ENCODE results near the gene PLLP. TPM values are rescaled to one million over a fixed set of nuclear protein-coding genes. Genes with fewer than 3 reads are reported as not detected.

The PLLP gene
- total and polyA plus RNA-seq, 10 donors = 4.7 to 53.1 (median 17.2) TPM

- H3K9me3 ChIP-seq = no peaks in the 10 kb centered on the region
- no peak for DNase-seq
- TF ChIP-seq, protein P1, sequence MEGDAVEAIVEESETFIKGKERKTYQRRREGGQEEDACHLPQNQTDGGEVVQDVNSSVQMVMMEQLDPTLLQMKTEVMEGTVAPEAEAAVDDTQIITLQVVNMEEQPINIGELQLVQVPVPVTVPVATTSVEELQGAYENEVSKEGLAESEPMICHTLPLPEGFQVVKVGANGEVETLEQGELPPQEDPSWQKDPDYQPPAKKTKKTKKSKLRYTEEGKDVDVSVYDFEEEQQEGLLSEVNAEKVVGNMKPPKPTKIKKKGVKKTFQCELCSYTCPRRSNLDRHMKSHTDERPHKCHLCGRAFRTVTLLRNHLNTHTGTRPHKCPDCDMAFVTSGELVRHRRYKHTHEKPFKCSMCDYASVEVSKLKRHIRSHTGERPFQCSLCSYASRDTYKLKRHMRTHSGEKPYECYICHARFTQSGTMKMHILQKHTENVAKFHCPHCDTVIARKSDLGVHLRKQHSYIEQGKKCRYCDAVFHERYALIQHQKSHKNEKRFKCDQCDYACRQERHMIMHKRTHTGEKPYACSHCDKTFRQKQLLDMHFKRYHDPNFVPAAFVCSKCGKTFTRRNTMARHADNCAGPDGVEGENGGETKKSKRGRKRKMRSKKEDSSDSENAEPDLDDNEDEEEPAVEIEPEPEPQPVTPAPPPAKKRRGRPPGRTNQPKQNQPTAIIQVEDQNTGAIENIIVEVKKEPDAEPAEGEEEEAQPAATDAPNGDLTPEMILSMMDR (IDR thresholded peaks at IDR 0.05 in 8 of 11, conservative IDR thresholded peaks at IDR 0.05 in 3 of 11) = no peak
- TF ChIP-seq POLR2A (IDR thresholded peaks at IDR 0.05) = no peak
- TF ChIP-seq POLR2AphosphoS5 (IDR thresholded peaks at IDR 0.05) = no peak
- H3K27ac ChIP-seq = peak overlapping the region in 7 of 8 donors; percentile 22 to 71 (median 64)
- peaks cover 6 to 66% (median 30%) of the 10 kb centered on the region in 6 donors for H3K4me1 ChIP-seq
- WGBS, 5 donors = 65 to 83% (median 69%) methylated on average over 8 of the region's 8 CpGs
- H3K36me3 ChIP-seq = no peaks in the 10 kb centered on the region
- peaks cover 0 to 42% (median 20%) of the 10 kb centered on the region in 7 donors for H3K27me3 ChIP-seq (replicated peaks in 1 of 7)
- intact Hi-C loops (cut with DNase I; ENCODE audit: low total_unique reads) = no loop called here
- peak overlapping the region in 5 of 8 donors; percentile 59 to 74 (median 69) for H3K4me3 ChIP-seq
Measured at GRCh38 chr16:57282510-57283213, 1.8 kb downstream of the PLLP start.

DNA sequence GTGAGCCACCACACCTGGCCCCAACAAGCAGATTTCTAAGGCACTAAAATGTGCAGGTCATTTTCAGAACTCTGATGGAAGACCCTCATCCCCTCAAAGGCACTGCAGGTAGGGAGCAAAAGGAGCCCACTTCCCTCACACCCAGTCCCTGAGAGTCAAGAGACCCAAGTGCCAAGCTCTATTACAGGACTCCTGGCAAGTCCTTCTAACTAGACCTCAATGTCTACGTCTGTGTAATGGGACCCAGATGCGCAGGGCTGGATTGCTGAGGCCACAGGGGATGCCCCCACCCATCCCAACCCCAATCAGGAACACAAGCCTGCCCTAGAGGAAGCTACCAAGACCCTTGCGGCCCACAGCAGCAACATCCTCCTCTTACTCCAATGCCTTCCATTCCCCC, 2.7 kb downstream of the PLLP start:
- TF ChIP-seq POLR2AphosphoS5 (IDR thresholded peaks at IDR 0.05) (no peak), POLR2A (IDR thresholded peaks at IDR 0.05) (no peak)
- TF ChIP-seq, protein P1 (IDR thresholded peaks at IDR 0.05 in 8 of 11, conservative IDR thresholded peaks at IDR 0.05 in 3 of 11) = no peak
- DNase-seq = no peak
- Histone ChIP-seq H3K9me3 (no peaks in the 10 kb centered on the region), H3K4me1 (peaks cover 9 to 75% (median 38%) of the 10 kb centered on the region in 6 donors), H3K27ac (peak overlapping the region in 3 of 8 donors; percentile 14 to 72 (median 65)), H3K27me3 (replicated peaks in 1 of 7) (peaks cover 0 to 42% (median 20%) of the 10 kb centered on the region in 7 donors), H3K4me3 (no peak overlapping the region), H3K36me3 (no peaks in the 10 kb centered on the region)
- 90 to 97% (median 92%) methylated on average over 3 of the region's 3 CpGs for WGBS, 5 donors
- intact Hi-C loops (cut with DNase I; ENCODE audit: low total_unique reads) = no loop called here

DNA sequence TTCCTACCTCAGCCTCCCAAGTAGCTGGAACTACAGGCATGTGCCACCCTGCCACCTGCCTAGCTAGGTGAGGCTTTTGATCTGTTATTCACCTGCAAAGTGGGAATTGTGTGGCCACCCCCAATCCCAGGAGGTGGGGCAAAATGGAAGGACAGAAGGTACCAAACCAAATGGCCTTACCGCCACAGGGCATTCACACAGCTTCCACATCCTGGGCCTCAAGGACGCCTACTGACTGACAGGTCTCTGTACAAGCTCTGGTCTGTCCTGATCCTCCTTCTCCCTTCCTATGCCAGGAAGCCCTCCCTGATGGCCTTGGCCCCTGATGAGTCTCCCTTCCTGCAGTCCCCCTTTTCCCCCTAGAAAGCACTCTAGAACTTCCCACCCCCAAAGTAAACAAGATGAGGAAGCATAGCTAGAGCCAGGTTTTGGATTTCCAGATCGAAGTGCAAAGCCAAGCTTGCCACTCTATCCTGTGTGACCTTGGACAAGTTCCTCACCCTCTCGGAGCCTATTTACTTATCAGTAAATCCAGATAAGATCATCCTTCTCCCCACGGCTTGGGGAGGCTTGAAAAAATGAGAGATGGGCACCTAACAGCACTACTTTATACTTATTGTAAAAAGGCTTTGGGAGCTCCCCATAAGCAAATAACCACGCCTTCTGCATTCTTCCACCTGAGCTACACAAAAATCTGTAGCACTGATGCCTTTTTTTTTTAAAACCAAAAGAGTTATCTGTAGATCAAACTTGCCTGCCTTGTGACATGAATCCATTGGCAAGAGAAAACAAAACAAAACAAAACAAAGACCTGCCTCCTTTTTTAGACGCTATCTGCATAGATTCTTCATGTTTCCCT, 4.5 kb downstream of the PLLP start:
- Histone ChIP-seq H3K9me3 (no peaks in the 10 kb centered on the region), H3K27ac (peak overlapping the region; percentile 35 to 79 (median 62)), H3K4me1 (peaks cover 9 to 87% (median 43%) of the 10 kb centered on the region in 6 donors), H3K36me3 (no peaks in the 10 kb centered on the region), H3K4me3 (no peak overlapping the region), H3K27me3 (replicated peaks in 1 of 7) (peaks cover 0 to 35% (median 20%) of the 10 kb centered on the region in 7 donors)
- WGBS, 5 donors = 52 to 71% (median 56%) methylated on average over 7 of the region's 7 CpGs
- intact Hi-C loops (cut with DNase I; ENCODE audit: low total_unique reads) = no loop called here
- peak in 2 of 3 donors; percentile 58 to 60 for TF ChIP-seq POLR2AphosphoS5 (IDR thresholded peaks at IDR 0.05)
- TF ChIP-seq, protein P1 (IDR thresholded peaks at IDR 0.05 in 8 of 11, conservative IDR thresholded peaks at IDR 0.05 in 3 of 11) = no peak
- no peak for DNase-seq

GRCh38 chr16:57278494-57278893, 6.0 kb downstream of the PLLP start:
- H3K27ac ChIP-seq = peak overlapping the region in 4 of 8 donors; percentile 66 to 79 (median 70)
- no peak for TF ChIP-seq POLR2AphosphoS5 (IDR thresholded peaks at IDR 0.05)
- TF ChIP-seq, protein P1 (IDR thresholded peaks at IDR 0.05 in 8 of 11, conservative IDR thresholded peaks at IDR 0.05 in 3 of 11) = no peak
- intact Hi-C loops (cut with DNase I; ENCODE audit: low total_unique reads) = no loop called here
- peaks cover 4 to 80% (median 29%) of the 10 kb centered on the region in 6 donors for H3K4me1 ChIP-seq
- H3K4me3 ChIP-seq = no peak overlapping the region
- WGBS, 5 donors = 70 to 98% (median 82%) methylated on average over 2 to 4 of the region's 4 CpGs
- H3K27me3 ChIP-seq (replicated peaks in 1 of 7) = peaks cover 0 to 20% (median 4%) of the 10 kb centered on the region in 7 donors
- no peaks in the 10 kb centered on the region for H3K9me3 ChIP-seq
- H3K36me3 ChIP-seq = no peaks in the 10 kb centered on the region
- no peak for DNase-seq

All from spleen (tissue), 11 donors.